Stimulated activated CD4-positive, alpha-beta T cell treated with anti-CD3 and anti-CD28 coated beads, TNF-alpha, amount 100 ng/mL, for 24 hours (primary cell): Measurements from ENCODE around the gene ZMAT2.
"Not testable (repeated sequence)": the region's sequence is repeated elsewhere in the genome, so short reads cannot be mapped to it uniquely, and the experiment has no call there.

Source experiments
- DNase-seq, 3 experiments: peaks; one replicate each; pipeline ENCODE4 v3.0.0-alpha.2; 2020; ENCODE audit warnings: low read depth in 3 of 3

The ZMAT2 gene

DNA sequence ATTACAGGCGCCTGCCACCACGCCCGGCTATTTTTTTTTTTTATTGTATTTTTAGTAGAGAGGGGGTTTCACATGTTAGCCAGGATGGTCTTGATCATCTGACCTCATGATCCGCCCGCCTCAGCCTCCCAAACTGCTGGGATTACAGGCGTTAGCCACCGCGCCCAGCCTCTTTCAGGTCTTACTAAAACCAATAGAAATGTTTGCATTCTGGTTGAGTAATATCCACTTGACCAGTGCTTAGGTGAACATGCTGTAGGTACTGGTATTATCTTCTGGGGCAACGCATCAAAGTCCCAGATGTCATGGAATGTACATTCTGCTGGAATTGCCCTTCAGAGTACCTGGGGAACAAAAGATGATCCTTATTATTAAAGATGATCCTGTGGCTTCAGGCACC, 8.5 kb downstream of the ZMAT2 start:
- DNase-seq, result not testable (repeated sequence)

DNA sequence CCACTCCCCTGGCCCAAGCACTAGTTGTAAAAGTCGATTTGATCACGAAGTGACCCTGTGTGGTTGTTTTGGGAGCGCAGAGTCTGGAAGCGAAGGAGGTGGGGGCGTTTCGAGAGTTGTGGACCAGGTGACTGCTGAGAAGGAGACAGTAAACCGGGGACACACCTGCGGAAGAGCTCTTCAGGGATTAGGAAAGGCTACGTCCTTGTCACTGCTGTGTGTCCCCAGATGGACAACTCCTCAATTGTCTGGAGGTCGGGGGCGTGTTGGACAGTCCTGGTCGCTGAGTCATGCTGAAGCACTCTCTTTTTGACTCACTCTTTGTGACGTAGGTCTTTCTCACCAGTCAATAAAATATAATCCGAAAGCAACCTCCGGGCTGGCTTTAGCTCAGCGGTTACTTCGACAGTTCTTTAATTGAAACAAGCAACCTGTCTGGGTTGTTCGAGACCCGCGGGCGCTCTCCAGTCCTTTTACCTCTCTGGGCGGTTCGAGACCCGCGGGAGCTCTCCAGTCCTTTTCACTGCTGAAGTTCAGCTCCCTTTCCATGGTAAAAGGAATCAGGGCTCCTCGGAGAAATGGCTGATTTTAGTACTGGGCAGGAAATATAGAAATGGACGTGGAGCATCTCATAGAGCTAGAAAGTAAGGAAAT, 10.8 kb downstream of the ZMAT2 start:
- DNase-seq, result peak; percentile 80 to 87 (median 80)

DNA sequence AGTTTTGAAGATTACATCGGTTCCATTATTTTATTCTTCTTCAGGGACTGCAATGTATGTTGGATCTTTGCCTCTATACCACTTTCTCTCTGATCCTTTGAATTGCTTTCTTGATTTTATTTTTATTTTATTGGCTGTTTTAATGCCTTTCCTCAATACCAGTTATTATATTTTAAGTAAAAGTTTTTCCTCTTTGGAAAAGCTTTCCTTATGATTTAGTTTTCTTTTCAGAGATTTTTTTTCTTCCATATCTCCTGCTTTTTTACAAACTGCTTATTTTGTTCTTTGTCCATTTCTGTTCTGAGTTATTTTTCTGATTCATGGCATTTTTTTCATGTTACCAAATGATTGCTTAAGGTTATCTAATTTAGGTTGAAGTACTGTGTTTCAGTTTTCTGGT, 11.5 kb downstream of the ZMAT2 start:
- no peak for DNase-seq

DNA sequence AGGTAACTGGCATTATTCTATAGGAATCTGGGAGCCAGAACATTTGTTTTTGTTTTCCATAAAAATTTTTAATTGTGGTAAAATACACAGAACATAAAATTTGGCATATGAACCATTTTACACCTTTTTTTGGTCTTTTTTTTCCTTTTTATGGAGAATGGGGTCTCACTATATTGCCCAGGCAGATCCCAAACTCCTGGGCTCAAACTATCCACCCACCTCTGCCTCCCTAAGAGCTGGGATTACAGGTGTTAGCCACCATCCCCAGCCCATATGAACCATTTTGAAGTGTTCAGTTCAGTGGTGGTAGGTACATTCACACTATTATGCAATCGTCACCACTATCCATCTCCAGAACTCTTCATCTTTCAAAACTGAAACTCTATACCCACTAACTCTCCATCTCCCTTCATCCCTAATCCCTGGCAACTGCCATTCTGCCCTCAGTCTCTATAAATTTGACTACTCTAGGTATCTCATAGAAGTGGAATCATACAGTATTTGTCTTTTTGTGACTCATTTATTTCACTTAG, 13.4 kb downstream of the ZMAT2 start:
- no peak for DNase-seq

DNA sequence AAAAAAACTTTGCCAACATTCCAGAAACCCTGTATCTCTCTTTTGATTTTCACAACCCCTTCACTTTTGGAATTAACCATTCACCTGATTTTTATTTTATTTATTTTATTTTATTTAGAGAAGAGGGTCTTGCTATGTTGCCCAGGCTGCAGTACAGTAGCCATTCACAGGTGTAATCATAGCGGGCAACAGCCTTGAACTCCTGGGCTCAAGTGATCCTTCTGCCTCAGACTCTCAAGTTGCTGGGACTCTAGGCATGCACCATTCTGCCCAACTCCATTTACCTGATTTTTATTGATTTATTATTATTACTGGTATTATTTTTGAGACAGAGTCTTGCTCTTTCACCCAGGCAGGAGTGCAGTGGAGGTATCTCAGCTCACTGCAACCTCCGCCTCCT, 16.0 kb downstream of the ZMAT2 start:
- DNase-seq, result not testable (repeated sequence)

DNA sequence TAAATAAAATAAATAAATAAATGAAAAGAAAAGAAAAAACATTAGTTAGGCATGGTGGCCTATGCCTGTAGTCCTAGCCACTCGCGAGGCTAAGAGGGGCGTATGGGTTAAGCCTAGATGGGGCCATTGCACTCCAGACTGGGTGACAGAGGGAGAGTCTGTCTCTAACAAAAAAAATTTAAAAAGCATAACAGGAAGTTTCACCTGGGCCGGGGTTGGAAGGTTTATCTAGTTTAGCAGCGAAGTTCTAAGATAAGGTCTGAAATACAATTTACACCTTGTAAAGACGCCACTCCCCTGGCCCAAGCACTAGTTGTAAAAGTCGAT, 18.0 kb downstream of the ZMAT2 start:
- no peak for DNase-seq

DNA sequence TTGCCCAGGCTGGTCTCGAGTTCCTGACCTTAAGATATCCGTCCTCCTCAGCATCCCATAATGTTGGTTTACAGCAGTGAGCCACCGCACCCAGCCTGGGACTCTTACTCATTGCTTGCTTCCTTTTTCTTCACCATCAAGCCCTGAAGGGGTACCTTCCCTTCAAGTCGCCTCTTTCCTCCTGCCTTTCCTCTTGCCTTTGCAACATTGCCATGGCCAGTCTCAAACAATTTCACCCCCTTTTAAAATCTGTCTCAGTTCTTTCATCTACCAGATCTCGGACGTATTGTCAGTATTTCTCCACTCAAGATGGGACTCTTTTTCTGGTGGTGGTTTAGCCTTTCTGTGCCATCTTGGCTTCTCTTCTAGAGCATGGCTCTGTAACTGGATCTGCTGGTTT, 20.5 kb downstream of the ZMAT2 start:
- not testable (repeated sequence) for DNase-seq

DNA sequence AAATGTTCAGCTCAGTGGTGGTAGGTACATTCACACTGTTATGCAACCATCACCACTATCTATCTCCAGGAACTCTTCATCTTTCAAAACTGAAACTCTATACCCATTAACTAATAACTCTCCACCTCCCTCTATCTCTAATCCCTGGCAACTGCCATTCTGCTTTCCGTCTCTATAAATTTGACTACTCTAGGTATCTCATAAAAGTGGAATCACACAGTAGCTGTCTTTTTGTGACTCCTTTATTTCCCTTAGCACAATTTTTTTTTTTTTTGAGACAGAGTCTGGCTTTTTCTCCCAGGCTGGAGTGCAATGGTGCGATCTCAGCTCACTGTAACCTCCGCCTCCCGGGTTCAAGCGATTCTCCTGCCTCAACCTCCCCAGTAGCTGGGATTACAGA, 21.1 kb downstream of the ZMAT2 start:
- not testable (repeated sequence) for DNase-seq

DNA sequence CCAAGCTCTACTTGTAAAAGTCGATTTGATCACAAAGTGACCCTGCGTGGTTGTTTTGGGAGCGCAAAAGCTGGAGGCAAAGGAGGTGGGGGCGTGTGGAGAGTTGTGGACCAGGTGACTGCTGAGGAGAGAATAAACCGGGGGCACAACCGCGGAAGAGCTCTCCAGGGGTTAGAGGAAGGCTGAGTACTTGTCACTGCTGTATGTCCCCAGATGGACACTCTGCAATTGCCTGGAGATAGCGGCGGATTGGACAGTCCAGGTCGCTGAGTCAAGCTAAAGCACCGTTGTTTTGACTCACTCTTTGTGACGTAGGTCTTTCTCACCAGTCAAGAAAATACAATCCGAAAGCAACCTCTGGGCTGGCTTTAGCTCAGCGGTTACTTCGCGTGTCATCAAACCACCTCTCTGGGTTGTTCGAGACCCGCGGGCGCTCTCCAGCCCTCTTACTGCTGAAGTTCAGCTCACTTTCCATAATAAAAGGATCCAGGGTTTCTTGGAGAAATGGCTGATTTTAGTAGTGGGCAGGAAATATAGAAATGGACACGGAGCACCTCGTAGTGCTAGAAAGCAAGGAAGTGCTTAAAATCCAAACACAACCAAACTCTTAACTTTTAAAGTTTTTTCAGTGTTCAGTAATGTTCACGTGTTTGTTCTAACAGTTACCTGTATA, 25.7 kb downstream of the ZMAT2 start:
- DNase-seq, result peak; percentile 62 to 79 (median 65)

DNA sequence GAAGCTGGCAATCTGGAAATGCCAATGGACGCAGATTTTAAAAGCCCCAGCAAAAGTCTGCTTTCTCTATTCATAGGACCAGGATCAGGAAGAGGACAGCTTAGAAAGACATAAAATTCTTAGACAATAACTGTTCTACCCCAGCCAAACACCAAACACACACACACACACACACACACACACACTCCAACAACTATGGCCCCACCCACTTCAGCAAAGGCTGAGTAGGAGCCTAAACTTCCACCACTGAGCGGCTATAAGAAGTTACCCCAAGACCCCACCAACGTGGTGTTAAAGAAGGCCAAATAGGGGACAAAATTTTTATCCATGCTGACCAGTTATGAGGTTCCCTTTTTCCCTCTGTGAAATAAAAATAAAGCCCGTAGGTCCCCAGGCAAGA, 32.9 kb downstream of the ZMAT2 start:
- no peak for DNase-seq

DNA sequence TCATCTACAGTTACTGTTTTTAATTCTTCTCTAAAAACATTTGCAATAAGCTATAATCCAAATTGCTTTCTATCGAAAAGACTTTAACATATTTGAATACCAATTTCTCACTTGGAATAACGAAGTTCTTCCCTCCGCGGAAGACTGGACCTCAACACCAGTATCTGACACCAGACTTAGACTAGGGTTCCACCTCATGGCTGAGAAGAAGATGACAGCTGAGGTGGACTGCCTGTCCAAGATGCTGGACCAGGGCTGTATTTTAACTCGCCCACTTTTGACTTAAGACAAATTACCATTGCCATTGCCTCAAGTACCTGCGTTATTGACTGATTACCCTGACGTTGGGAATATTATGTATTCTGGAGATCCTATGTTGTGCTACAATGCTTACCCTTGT, 34.1 kb downstream of the ZMAT2 start:
- DNase-seq, result no peak

DNA sequence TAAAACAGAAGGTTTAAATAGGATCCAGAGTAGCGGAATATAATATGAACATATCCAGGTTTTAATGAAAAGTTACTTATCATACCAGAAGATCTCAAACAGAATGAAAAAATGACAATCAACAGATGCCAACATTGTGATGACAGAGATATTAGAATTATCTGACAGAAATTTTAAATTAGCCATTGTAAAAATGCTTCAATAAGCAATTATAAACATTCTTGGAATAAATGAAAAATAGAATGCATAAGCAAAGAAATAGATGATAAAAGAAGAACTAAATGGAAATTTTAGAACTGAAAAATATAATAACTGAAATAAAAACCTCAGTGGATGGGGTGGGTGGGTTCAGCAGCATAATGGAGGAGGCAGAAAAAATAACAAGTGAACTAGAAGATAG, 37.2 kb downstream of the ZMAT2 start:
- no peak for DNase-seq

DNA sequence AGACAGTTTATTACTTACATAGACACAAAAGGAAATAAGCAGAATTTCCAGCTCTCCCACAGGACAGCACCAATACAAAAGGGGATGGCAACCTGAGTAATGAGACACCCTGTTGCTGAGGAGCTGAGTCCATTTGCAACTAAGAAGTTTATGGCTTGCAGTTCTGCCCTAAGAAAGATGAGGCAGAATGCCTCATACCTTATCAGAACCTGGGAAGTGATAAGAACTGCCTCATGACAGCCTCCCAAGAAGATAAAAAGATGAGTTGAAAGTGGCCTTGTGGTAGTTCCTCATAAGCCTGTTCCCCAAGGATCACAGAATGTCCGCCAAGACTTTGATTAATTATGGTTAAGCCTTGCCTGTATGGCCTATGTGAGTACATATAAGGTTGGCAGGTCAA, 41.7 kb downstream of the ZMAT2 start:
- no peak for DNase-seq

DNA sequence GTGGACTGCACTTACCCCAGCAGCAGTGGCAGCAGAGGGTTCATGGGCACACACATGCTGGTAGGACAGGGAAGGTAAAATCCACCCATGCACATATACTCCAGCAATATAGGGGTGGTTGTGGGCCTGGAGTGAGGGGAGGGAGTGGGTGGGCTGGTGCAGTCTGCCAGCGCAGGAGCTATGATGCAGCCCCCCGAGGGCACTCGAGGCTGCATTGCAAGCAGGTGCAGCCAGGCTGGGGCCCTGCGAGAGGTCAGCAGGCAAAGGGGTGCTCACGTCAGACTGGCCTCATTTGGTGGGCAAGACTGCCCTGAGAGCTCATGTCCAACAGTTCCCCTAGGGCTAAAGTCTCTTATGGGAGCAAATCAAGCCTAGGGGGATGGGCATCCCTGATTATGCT, 53.3 kb downstream of the ZMAT2 start:
- DNase-seq, result no peak
